Measurements from ENCODE around the gene LY6G6C.

DNA sequence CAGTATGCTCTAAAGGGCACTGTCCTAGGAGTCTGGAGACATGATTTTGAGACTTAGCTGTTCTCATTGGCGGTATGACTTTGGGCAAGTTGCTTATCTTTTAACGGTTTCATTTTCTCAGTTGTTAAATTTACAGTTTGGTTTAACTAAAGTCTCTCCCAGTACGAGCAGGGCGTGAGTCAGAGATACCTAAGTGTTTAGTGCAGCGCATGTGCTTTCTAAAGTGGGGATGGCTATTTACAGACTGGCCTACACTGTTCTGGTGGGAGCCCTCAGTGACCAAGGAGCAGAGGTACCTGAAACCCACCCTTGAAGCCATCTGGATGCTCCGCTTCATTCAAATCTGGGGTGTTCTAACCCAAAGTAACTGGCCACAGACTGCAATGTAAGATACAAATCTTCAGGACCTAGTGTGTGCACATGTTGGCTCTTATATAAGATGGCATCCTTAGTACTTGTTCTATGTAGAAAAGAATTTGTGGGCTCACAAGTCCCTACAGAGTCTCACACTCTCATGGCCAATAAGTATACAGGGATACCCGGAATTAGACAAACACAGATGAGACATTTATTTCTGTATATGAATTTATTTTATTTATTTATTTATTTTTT is 29.0 kb upstream of the LY6G6C start:
- no peak for TF ChIP-seq EP300 (IDR thresholded peaks at IDR 0.05)
- no peak for TF ChIP-seq CTCF (IDR thresholded peaks at IDR 0.05)

All from sigmoid colon (tissue), 4 donors.